ENCODE data around the gene SMIM1. TPM values are rescaled to one million over a fixed set of nuclear protein-coding genes. Genes with fewer than 3 reads are reported as not detected.

SMIM1 gene
- polyA plus RNA-seq, 3 donors, result 1.1 to 2.7 (median 1.4) TPM

DNA sequence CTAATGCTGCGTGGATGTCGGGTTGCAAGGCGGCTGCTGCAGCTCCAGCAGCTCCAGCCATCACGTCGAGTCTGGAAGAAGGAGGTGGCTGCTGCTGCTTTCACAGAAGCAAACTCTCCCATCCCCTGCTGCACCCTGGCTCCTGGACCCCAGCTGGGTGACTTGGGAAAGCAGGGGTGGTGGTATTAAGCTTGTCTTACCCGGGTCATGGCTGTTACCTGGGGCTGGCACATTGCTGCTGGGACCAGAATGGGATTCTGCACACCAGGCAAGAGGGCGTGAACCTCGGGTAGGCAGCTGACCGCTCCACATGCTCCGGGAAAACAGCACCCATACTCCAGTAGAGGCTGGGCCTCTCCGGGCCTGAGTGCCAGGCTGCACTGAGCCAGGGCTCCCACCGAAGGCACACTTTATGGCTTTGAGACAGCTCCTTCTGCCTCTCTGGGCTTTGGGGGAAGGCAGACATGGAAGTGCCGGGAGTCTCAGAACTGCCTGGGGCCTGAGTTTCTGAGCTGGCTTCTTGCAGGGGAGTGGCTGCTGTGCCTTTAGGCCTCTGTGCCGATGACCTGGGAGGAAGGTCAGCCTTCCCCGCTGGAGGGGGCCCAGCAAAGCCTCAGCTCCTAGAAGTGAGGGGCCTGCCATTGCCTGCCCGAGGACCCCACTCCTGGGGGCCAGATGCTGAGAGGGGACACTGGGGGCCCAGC lies 1.2 kb downstream of the SMIM1 start:
- Mint-ChIP-seq H3K4me1 (peaks cover 20% of the 10 kb centered on the region), H3K4me3 (peak overlapping the region in 1 of 2 donors; percentile 79), H3K9me3 (peaks cover 0 to 3% (median 0%) of the 10 kb centered on the region in 7 donors), H3K36me3 (peaks cover 0 to 5% of the 10 kb centered on the region in 2 donors), H3K27me3 (ENCODE audit: low read depth in 3 of 3) (peaks cover 13 to 40% (median 19%) of the 10 kb centered on the region in 3 donors), H3K27ac (peak overlapping the region in 1 of 7 donors; percentile 7)
- Histone ChIP-seq H3K4me3 (replicated peaks in 1 of 3; ENCODE audit: low read depth in 2 of 3, low read length in 3 of 3) (no peak overlapping the region), H3K79me2 (ENCODE audit: insufficient read depth, low read length) (no peaks in the 10 kb centered on the region), H3K4me1 (ENCODE audit: control insufficient read depth in 1 of 2, insufficient read depth in 2 of 2, low read length in 2 of 2) (peaks cover 19 to 32% of the 10 kb centered on the region in 2 donors), H4K20me1 (ENCODE audit: insufficient read depth, low read length) (peaks cover under 1% of the 10 kb centered on the region), H3K9ac (ENCODE audit: insufficient read depth, low read length, poor library complexity, severe bottlenecking) (no peak overlapping the region), H3K9me3 (replicated peaks in 1 of 2; ENCODE audit: control insufficient read depth in 1 of 2, insufficient read depth in 1 of 2, low read length in 2 of 2) (no peaks in the 10 kb centered on the region), H2AFZ (ENCODE audit: insufficient read depth, low read depth, low read length, poor library complexity, severe bottlenecking) (no peak overlapping the region), H3K4me2 (replicated peaks; ENCODE audit: extremely low read depth, low read length, poor library complexity, severe bottlenecking) (peak overlapping the region; percentile 92), H3K36me3 (replicated peaks in 1 of 2; ENCODE audit: control insufficient read depth in 1 of 2, insufficient read depth in 2 of 2, low read length in 2 of 2) (peaks cover 2 to 4% of the 10 kb centered on the region in 2 donors), H3K27ac (ENCODE audit: low read depth in 1 of 2, low read length in 2 of 2) (no peak overlapping the region), H3K27me3 (ENCODE audit: control insufficient read depth in 2 of 2, insufficient read depth in 2 of 2, low read length in 2 of 2) (peaks cover 0 to 27% of the 10 kb centered on the region in 2 donors)
- 92% methylated on average over 11 of the region's 16 CpGs for WGBS (ENCODE audit: insufficient coverage)
- DNase-seq, result no peak
- intact Hi-C loops (cut with micrococcal nuclease), result loop anchor here (5.0 to 10.0 kb wide), 3 partner anchors 129 to 149 kb away; partner anchors contain the start of genes C1orf174 (in 2 of the 2) and TPRG1L (in 1 of the 2)
- TF ChIP-seq, protein P1, sequence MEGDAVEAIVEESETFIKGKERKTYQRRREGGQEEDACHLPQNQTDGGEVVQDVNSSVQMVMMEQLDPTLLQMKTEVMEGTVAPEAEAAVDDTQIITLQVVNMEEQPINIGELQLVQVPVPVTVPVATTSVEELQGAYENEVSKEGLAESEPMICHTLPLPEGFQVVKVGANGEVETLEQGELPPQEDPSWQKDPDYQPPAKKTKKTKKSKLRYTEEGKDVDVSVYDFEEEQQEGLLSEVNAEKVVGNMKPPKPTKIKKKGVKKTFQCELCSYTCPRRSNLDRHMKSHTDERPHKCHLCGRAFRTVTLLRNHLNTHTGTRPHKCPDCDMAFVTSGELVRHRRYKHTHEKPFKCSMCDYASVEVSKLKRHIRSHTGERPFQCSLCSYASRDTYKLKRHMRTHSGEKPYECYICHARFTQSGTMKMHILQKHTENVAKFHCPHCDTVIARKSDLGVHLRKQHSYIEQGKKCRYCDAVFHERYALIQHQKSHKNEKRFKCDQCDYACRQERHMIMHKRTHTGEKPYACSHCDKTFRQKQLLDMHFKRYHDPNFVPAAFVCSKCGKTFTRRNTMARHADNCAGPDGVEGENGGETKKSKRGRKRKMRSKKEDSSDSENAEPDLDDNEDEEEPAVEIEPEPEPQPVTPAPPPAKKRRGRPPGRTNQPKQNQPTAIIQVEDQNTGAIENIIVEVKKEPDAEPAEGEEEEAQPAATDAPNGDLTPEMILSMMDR (IDR thresholded peaks at IDR 0.05), result no peak

DNA sequence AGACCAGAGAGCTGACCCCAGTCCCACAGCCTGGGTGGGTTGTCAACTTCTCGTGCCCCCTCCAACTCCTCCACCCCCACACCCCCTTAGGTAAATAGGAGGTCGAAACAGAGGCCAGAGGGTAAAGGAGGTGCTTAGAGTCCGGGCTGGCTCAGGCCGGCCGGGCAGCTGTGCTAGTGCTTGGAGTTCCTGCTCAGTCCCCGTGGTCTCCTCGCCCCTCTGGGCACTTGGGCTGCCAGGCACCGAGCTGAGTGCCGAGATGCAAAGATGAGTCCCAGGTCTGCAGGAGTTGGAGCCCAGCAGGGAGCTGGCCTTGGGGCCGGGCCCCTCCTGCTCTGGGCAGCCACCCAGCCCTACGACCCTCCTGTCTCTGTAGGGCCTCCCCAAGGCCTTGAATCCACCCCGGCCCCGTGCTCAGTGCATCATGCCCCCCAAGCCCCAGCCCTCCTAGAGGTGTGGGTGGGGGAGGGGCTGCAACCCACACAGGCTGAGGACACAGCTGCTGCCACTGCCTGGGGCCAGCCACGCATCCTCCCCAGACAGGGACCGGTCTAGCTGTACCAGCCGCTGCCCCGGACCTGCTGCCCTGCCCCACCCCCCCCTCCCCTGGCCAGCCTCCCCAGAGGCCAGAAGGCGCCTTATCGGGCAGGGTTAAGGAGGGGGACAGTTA lies 1.9 kb downstream of the SMIM1 start:
- H2AFZ ChIP-seq (ENCODE audit: insufficient read depth, low read depth, low read length, poor library complexity, severe bottlenecking), result no peak overlapping the region
- peaks cover 9 to 11% of the 10 kb centered on the region in 2 donors for H3K36me3 ChIP-seq (replicated peaks in 1 of 2; ENCODE audit: control insufficient read depth in 1 of 2, insufficient read depth in 2 of 2, low read length in 2 of 2)
- no peak overlapping the region for H3K27ac ChIP-seq (ENCODE audit: low read depth in 1 of 2, low read length in 2 of 2)
- TF ChIP-seq, protein P1 (IDR thresholded peaks at IDR 0.05), result no peak
- peaks cover 19 to 32% of the 10 kb centered on the region in 2 donors for H3K4me1 ChIP-seq (ENCODE audit: control insufficient read depth in 1 of 2, insufficient read depth in 2 of 2, low read length in 2 of 2)
- peaks cover 4 to 11% of the 10 kb centered on the region in 2 donors for H3K36me3 Mint-ChIP-seq
- H3K4me1 Mint-ChIP-seq, result peaks cover 20% of the 10 kb centered on the region
- DNase-seq, result no peak
- H3K4me3 Mint-ChIP-seq, result no peak overlapping the region
- no peaks in the 10 kb centered on the region for H3K79me2 ChIP-seq (ENCODE audit: insufficient read depth, low read length)
- 93% methylated on average over 8 of the region's 19 CpGs for WGBS (ENCODE audit: insufficient coverage)
- H3K27me3 Mint-ChIP-seq (ENCODE audit: low read depth in 3 of 3), result peaks cover 12 to 40% (median 20%) of the 10 kb centered on the region in 3 donors
- peaks cover 6% of the 10 kb centered on the region for H4K20me1 ChIP-seq (ENCODE audit: insufficient read depth, low read length)
- no peak overlapping the region for H3K9ac ChIP-seq (ENCODE audit: insufficient read depth, low read length, poor library complexity, severe bottlenecking)
- H3K4me2 ChIP-seq (replicated peaks; ENCODE audit: extremely low read depth, low read length, poor library complexity, severe bottlenecking), result no peak overlapping the region
- no peaks in the 10 kb centered on the region for H3K9me3 ChIP-seq (replicated peaks in 1 of 2; ENCODE audit: control insufficient read depth in 1 of 2, insufficient read depth in 1 of 2, low read length in 2 of 2)
- intact Hi-C loops (cut with micrococcal nuclease), result loop anchor here (5.0 to 10.0 kb wide), 3 partner anchors 128 to 150 kb away; partner anchors contain the start of genes C1orf174 (in 2 of the 2) and TPRG1L (in 1 of the 2)
- peaks cover 0 to 27% of the 10 kb centered on the region in 2 donors for H3K27me3 ChIP-seq (ENCODE audit: control insufficient read depth in 2 of 2, insufficient read depth in 2 of 2, low read length in 2 of 2)
- no peak overlapping the region for H3K27ac Mint-ChIP-seq
- peaks cover 0 to 3% (median 0%) of the 10 kb centered on the region in 7 donors for H3K9me3 Mint-ChIP-seq
- no peak overlapping the region for H3K4me3 ChIP-seq (replicated peaks in 1 of 3; ENCODE audit: low read depth in 2 of 3, low read length in 3 of 3)
